Mesendoderm (in vitro differentiated cells): ENCODE data around the gene CMTM5.
A peak's percentile ranks its signal among the peaks of the same experiment; 100 is the strongest.

Source experiments
- DNase-seq: peaks from one replicate; pipeline ENCODE4 v3.0.0; 2013
- H2AK5ac ChIP-seq: 2 replicates; pipeline ENCODE4 v1.6.1; 2013; ENCODE audit warnings: low read length, inconsistent platforms
- H2BK120ac ChIP-seq: 2 replicates; pipeline ENCODE4 v1.6.1; 2013; ENCODE audit warnings: low read depth, mild to moderate bottlenecking, low read length, moderate library complexity, mixed read lengths
- H2BK15ac ChIP-seq: replicated peaks from 2 replicates; pipeline ENCODE4 v1.6.1; 2013; ENCODE audit warnings: low read depth, mild to moderate bottlenecking, moderate library complexity
- H2BK5ac ChIP-seq: 2 replicates; pipeline ENCODE4 v1.6.1; 2013; ENCODE audit warnings: low read length, inconsistent platforms
- H3K18ac ChIP-seq: 2 replicates; pipeline ENCODE4 v1.6.1; 2013; ENCODE audit warnings: mild to moderate bottlenecking, low read length, mixed read lengths
- H3K23ac ChIP-seq: one replicate; pipeline ENCODE4 v1.6.1; 2013; ENCODE audit warnings: low read length
- H3K27ac ChIP-seq: 2 replicates; pipeline ENCODE4 v1.5.1; 2013; ENCODE audit warnings: low read depth, mild to moderate bottlenecking, inconsistent platforms, low read length, moderate library complexity
- H3K27me3 ChIP-seq: 2 replicates; pipeline ENCODE4 v1.6.1; 2013; ENCODE audit warnings: low read length, control low read depth, mild to moderate bottlenecking, inconsistent platforms; ENCODE audit not compliant: insufficient read depth, poor library complexity
- H3K36me3 ChIP-seq: 2 replicates; pipeline ENCODE4 v1.6.1; 2013; ENCODE audit warnings: low read length, inconsistent platforms; ENCODE audit not compliant: control insufficient read depth, insufficient read depth
- H3K4ac ChIP-seq: one replicate; pipeline ENCODE4 v1.6.1; 2013; ENCODE audit warnings: low read depth, mild to moderate bottlenecking, low read length, moderate library complexity
- H3K4me1 ChIP-seq: 2 replicates; pipeline ENCODE4 v1.6.1; 2013; ENCODE audit warnings: low read depth, low read length, inconsistent platforms; ENCODE audit not compliant: control insufficient read depth
- H3K4me2 ChIP-seq: 2 replicates; pipeline ENCODE4 v1.6.1; 2013; ENCODE audit warnings: low read length
- H3K4me3 ChIP-seq: 2 replicates; pipeline ENCODE4 v1.5.1; 2013; ENCODE audit warnings: mild to moderate bottlenecking, low read length
- H3K56ac ChIP-seq: one replicate; pipeline ENCODE4 v1.6.1; 2013; ENCODE audit warnings: low read length
- H3K79me1 ChIP-seq: 2 replicates; pipeline ENCODE4 v1.6.1; 2013; ENCODE audit warnings: low read length, inconsistent platforms
- H3K79me2 ChIP-seq: 2 replicates; pipeline ENCODE4 v1.6.1; 2013; ENCODE audit warnings: mild to moderate bottlenecking, low read length; ENCODE audit not compliant: control insufficient read depth, insufficient read depth
- H3K9ac ChIP-seq: 2 replicates; pipeline ENCODE4 v1.6.1; 2013; ENCODE audit warnings: low read length, inconsistent platforms
- H4K5ac ChIP-seq: one replicate; pipeline ENCODE4 v1.6.1; 2013; ENCODE audit warnings: low read length
- H4K8ac ChIP-seq: one replicate; pipeline ENCODE4 v1.6.1; 2013; ENCODE audit warnings: low read depth, mild to moderate bottlenecking, control low read depth, low read length, moderate library complexity
- WGBS: extraction: QIAGEN DNeasy Blood & Tissue Kit; methylation state at CpG from one replicate; pipeline ENCODE4 v1.1.7; 2013; ENCODE audit warnings: low lambda C conversion rate, missing lambda C conversion rate; ENCODE audit not compliant: insufficient coverage; ENCODE audit errors: extremely low coverage; 5-methylcytosine and 5-hydroxymethylcytosine counted together

CMTM5 gene

DNA sequence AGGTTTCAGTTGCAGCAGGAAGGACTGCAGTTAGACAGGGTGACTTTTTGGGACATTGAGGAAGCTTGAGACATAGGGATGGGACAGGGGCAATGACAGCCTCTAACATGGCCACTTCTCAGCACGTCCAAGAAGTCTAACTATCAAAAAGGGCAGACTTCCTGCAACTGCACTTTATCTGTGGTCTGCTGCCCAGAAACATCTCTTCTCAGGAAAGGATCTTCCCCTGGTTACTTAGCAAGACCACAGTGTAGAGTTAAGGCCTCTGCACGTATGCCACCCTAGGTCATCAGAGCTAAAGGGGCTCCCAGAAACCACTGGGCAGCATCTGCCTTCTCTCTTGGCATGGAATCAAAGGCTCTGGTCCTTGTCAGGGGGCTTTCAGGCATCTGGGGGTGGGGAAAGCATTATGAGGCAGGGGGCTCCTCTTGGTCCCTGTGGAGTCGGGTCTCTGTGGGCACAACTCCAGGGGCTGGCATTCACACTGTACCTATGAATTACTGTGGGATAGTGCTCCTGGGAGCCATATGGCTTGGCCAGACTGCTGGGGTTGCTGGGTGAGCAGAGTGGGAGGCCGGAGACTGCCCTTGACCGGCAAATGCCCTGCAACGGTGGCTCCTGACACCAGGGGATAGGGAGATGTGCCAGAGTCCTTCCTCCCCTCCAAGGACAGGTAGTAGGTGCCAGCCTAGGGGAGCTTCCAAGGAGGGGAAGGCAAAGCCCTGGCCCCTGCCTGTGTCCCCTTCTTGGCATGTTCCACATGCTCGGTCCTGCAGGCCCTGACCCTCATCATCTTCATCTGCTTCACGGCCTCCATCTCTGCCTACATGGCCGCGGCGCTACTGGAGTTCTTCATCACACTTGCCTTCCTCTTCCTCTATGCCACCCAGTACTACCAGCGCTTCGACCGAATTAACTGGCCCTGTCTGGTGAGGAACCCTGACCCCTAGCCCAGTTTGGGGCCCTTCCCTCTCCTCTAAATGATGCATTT, 1.0 kb downstream of the CMTM5 start:
- no peaks in the 10 kb centered on the region for H3K36me3 ChIP-seq
- H3K4me3 ChIP-seq = no peak overlapping the region
- no peak for DNase-seq
- H2BK120ac ChIP-seq = no peak overlapping the region
- H4K5ac ChIP-seq = no peak overlapping the region
- no peak overlapping the region for H3K9ac ChIP-seq
- H3K4me1 ChIP-seq = peaks cover 3% of the 10 kb centered on the region
- H3K4me2 ChIP-seq = no peak overlapping the region
- H2BK5ac ChIP-seq = no peak overlapping the region
- H2BK15ac ChIP-seq = no peak overlapping the region
- no peaks in the 10 kb centered on the region for H3K79me2 ChIP-seq
- WGBS = no CpG with 5 or more reads among the region's 14 CpGs
- H3K27ac ChIP-seq = no peak overlapping the region
- H3K18ac ChIP-seq = no peak overlapping the region
- no peak overlapping the region for H4K8ac ChIP-seq
- H3K4ac ChIP-seq = no peak overlapping the region
- no peaks in the 10 kb centered on the region for H3K79me1 ChIP-seq
- H3K23ac ChIP-seq = no peak overlapping the region
- H3K27me3 ChIP-seq = no peaks in the 10 kb centered on the region
- no peak overlapping the region for H2AK5ac ChIP-seq
- no peak overlapping the region for H3K56ac ChIP-seq

- H3K56ac ChIP-seq = no peak overlapping the region
These were observed 1.9 kb downstream of the CMTM5 start for GRCh38 chr14:23378612-23379220.

GRCh38 chr14:23379366-23380196, 2.7 kb downstream of the CMTM5 start:
- DNase-seq = peak; percentile 64
- no peak overlapping the region for H4K5ac ChIP-seq
- WGBS = no CpG with 5 or more reads among the region's 12 CpGs
- H2BK120ac ChIP-seq = no peak overlapping the region
- no peak overlapping the region for H3K18ac ChIP-seq
- H3K27me3 ChIP-seq = no peaks in the 10 kb centered on the region
- H2BK5ac ChIP-seq = no peak overlapping the region
- H3K79me2 ChIP-seq = no peaks in the 10 kb centered on the region
- no peak overlapping the region for H4K8ac ChIP-seq
- H3K23ac ChIP-seq = no peak overlapping the region
- no peak overlapping the region for H2BK15ac ChIP-seq
- H3K4me2 ChIP-seq = no peak overlapping the region
- no peak overlapping the region for H3K4me3 ChIP-seq
- H3K56ac ChIP-seq = no peak overlapping the region
- H3K9ac ChIP-seq = no peak overlapping the region
- H3K4me1 ChIP-seq = peaks cover 3% of the 10 kb centered on the region
- no peaks in the 10 kb centered on the region for H3K79me1 ChIP-seq
- H3K4ac ChIP-seq = no peak overlapping the region
- no peak overlapping the region for H2AK5ac ChIP-seq
- no peaks in the 10 kb centered on the region for H3K36me3 ChIP-seq
- no peak overlapping the region for H3K27ac ChIP-seq

More at GRCh38 chr14:23378612-23379220, 1.9 kb downstream of the CMTM5 start:
- Histone ChIP-seq H3K79me1 (no peaks in the 10 kb centered on the region), H2BK15ac (no peak overlapping the region), H3K36me3 (no peaks in the 10 kb centered on the region), H3K9ac (no peak overlapping the region), H3K27me3 (no peaks in the 10 kb centered on the region), H3K4ac (no peak overlapping the region), H3K27ac (no peak overlapping the region), H3K23ac (no peak overlapping the region), H2BK5ac (no peak overlapping the region), H3K4me3 (no peak overlapping the region), H2AK5ac (no peak overlapping the region), H4K5ac (no peak overlapping the region), H3K4me1 (peaks cover 3% of the 10 kb centered on the region), H3K79me2 (no peaks in the 10 kb centered on the region), H3K4me2 (no peak overlapping the region), H3K18ac (no peak overlapping the region), H2BK120ac (no peak overlapping the region), H4K8ac (no peak overlapping the region)
- WGBS = no CpG with 5 or more reads among the region's 11 CpGs
- DNase-seq = no peak

GRCh38 chr14:23380197-23380914, 3.5 kb downstream of the CMTM5 start:
- Histone ChIP-seq H3K27ac (no peak overlapping the region), H4K8ac (no peak overlapping the region), H2BK5ac (no peak overlapping the region), H3K4me2 (no peak overlapping the region), H2BK120ac (no peak overlapping the region), H2AK5ac (no peak overlapping the region), H3K79me2 (no peaks in the 10 kb centered on the region), H3K18ac (no peak overlapping the region), H3K9ac (no peak overlapping the region), H2BK15ac (no peak overlapping the region), H3K36me3 (no peaks in the 10 kb centered on the region), H3K4me1 (peaks cover 3% of the 10 kb centered on the region), H4K5ac (no peak overlapping the region), H3K4ac (no peak overlapping the region), H3K23ac (no peak overlapping the region), H3K56ac (no peak overlapping the region), H3K27me3 (no peaks in the 10 kb centered on the region), H3K4me3 (no peak overlapping the region), H3K79me1 (no peaks in the 10 kb centered on the region)
- WGBS = no CpG with 5 or more reads among the region's 16 CpGs
- DNase-seq = no peak

DNA sequence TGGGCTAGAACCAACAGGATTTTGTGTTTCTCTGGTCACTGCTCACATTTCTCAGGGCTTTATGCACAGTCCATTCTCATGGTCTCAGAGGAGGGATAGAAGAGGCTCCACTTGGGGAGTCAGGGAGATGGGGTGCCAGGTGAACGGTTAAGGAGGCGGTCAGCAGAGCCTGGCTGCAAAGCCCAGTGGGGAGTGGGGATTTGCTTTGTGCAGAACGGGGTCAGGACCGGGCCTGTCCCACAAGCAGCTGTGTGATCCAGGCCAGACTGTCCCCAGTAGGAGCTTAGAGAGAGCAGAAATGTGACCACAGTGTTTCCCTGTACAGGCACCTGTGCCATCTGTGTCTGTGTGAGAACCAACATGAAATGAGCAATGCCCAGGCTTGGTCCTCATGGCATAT, 4.1 kb downstream of the CMTM5 start:
- no peak for DNase-seq
- H3K9ac ChIP-seq = no peak overlapping the region
- no peak overlapping the region for H3K4me3 ChIP-seq
- no peak overlapping the region for H2AK5ac ChIP-seq
- no peaks in the 10 kb centered on the region for H3K36me3 ChIP-seq
- whole genome bisulfite sequencing = no CpG with 5 or more reads among the region's 4 CpGs
- H2BK15ac ChIP-seq = no peak overlapping the region
- H3K23ac ChIP-seq = no peak overlapping the region
- peaks cover 3% of the 10 kb centered on the region for H3K4me1 ChIP-seq
- H3K27ac ChIP-seq = no peak overlapping the region
- H3K27me3 ChIP-seq = no peaks in the 10 kb centered on the region
- H3K79me1 ChIP-seq = no peaks in the 10 kb centered on the region
- no peak overlapping the region for H3K18ac ChIP-seq
- H3K79me2 ChIP-seq = no peaks in the 10 kb centered on the region
- no peak overlapping the region for H3K4ac ChIP-seq
- H2BK120ac ChIP-seq = no peak overlapping the region
- H3K4me2 ChIP-seq = no peak overlapping the region
- no peak overlapping the region for H2BK5ac ChIP-seq
- no peak overlapping the region for H4K5ac ChIP-seq
- no peak overlapping the region for H3K56ac ChIP-seq
- H4K8ac ChIP-seq = no peak overlapping the region
